Measurements from ENCODE around the gene RELB.

- TF ChIP-seq CTCF (conservative IDR thresholded peaks at IDR 0.05; ENCODE audit: low read depth, low read length) (no peak), RAD21 (IDR thresholded peaks at IDR 0.05; ENCODE audit: low read length) (no peak), MAZ (IDR thresholded peaks at IDR 0.05; ENCODE audit: borderline replicate concordance, low read depth, low read length) (no peak), ELK1 (IDR thresholded peaks at IDR 0.05; ENCODE audit: borderline replicate concordance, low read depth, low read length) (no peak), POLR2A (IDR thresholded peaks at IDR 0.05; ENCODE audit: low read depth, low read length) (no peak), CHD1 (IDR thresholded peaks at IDR 0.05; ENCODE audit: low read depth, low read length) (no peak), MXI1 (IDR thresholded peaks at IDR 0.05; ENCODE audit: borderline replicate concordance, low read depth, low read length) (no peak), SMC3 (IDR thresholded peaks at IDR 0.05; ENCODE audit: low read depth, low read length) (no peak), CEBPB (IDR thresholded peaks at IDR 0.05; ENCODE audit: low read depth, low read length) (no peak), NFE2L2 (IDR thresholded peaks at IDR 0.05; ENCODE audit: low read depth, low read length) (no peak), USF2 (IDR thresholded peaks at IDR 0.05; ENCODE audit: low read depth, low read length) (no peak)
Observed at GRCh38 chr19:45010306-45010705, 9.0 kb downstream of the RELB start.

Measured in IMR-90 (cell line).